Retinal pigment epithelial cell (primary cell): ENCODE measurements around the gene EDEM1.

Source experiments
- DNase-seq: peaks from one replicate; pipeline ENCODE4 v3.0.0-alpha.2; 2010; ENCODE audit warnings: low read depth
- H3K4me3 ChIP-seq: 2 replicates; pipeline ENCODE4 v1.5.1; 2011; ENCODE audit warnings: mild to moderate bottlenecking, low read length, control low read depth, moderate library complexity
- TF ChIP-seq, protein P1 (sequence below): conservative IDR thresholded peaks from 2 replicates; pipeline ENCODE4 v1.5.1; 2011; ENCODE audit warnings: low read depth, low read length, control low read depth, inconsistent platforms

The EDEM1 gene

DNA sequence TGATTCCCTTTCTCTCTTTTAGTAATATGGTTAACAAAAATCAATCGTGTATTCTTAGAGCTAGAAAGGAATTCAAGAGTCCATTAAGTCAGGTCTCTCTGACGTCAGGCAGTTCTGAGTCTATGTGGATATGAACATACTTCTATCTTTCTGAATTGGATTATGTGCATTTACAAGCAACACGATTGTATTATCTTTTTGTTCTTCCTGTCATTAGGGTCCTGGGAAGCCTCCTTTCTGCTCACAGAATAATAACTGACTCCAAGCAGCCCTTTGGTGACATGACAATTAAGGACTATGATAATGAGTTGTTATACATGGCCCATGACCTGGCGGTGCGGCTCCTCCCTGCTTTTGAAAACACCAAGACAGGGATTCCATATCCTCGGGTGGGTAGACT lies 14.0 kb downstream of the EDEM1 start:
- H3K4me3 ChIP-seq = no peak overlapping the region
- no peak for DNase-seq
- TF ChIP-seq, protein P1, sequence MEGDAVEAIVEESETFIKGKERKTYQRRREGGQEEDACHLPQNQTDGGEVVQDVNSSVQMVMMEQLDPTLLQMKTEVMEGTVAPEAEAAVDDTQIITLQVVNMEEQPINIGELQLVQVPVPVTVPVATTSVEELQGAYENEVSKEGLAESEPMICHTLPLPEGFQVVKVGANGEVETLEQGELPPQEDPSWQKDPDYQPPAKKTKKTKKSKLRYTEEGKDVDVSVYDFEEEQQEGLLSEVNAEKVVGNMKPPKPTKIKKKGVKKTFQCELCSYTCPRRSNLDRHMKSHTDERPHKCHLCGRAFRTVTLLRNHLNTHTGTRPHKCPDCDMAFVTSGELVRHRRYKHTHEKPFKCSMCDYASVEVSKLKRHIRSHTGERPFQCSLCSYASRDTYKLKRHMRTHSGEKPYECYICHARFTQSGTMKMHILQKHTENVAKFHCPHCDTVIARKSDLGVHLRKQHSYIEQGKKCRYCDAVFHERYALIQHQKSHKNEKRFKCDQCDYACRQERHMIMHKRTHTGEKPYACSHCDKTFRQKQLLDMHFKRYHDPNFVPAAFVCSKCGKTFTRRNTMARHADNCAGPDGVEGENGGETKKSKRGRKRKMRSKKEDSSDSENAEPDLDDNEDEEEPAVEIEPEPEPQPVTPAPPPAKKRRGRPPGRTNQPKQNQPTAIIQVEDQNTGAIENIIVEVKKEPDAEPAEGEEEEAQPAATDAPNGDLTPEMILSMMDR = no peak

DNA sequence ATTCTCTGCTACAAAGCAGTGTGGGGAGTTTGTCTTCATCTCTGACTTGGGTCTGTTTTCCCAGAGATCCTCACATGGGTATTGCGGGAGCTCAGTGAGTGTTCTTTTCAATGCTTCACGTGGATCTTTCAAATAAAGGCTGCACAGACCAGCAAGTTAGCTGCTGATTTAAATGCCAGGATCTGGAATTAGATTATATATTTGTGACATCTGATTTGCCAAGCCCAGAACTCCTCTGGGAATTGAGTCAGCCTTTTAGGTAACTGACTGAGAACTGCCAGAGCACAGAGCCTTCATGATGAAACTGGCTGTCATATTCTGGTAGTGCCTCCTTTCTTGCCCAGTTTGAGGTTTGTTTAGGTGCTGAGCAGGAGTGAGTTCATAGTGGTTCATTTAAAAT lies 14.7 kb downstream of the EDEM1 start:
- TF ChIP-seq, protein P1 = no peak
- DNase-seq = no peak
- no peak overlapping the region for H3K4me3 ChIP-seq

DNA sequence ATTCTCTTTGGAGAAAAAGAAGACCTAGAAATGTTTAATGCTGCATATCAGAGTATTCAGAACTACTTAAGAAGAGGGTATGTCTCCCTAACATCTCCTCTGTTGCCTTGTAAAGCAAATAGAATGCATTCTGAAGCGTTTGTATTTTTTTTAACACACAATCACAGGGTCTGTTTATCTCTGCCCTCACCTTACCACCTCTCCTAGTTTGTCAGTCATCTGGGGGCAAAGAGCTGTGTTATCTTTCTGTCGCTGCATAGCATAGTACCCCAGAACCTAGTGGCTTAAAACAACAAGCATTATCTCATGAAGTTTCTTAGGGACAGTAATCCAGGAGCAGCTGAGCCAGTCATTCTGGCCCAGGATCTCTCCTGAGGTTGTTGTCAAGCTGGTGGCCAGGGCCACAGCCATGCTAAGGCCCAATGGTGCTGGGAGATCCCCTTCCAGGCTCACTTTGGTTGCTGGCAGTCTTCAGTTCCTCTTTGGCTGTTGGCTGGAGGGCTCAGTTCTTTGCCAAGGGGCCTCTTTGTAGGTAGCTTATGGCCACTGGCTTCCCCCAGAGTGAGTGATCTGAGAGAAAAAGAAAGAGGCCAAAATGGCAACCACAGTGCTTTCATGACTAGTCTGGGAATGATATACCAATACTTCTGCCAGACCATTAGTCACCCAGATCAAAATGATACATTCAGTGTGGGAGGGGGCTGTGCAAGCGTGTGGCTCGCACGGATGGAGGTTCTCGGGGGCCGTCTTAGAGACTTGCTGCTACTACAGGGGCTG lies 17.8 kb downstream of the EDEM1 start:
- no peak for DNase-seq
- no peak overlapping the region for H3K4me3 ChIP-seq
- TF ChIP-seq, protein P1 = no peak

DNA sequence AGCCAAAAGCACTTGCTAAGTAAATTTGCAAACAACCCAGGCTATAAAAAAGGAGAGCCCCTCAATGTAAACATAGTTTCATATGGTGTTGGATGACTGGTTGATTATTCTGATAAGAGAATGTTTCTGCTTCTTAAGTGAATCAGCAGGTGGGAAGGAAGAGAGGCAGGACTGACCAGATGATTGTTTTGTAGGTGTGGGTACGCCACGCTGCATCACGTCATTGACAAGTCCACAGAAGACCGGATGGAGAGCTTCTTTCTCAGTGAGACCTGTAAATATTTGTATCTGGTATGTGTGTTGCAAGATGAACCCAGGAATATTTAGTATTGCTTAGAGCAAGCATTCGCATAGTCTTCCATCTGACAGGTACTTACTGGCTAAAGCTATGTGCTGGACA lies 23.4 kb downstream of the EDEM1 start:
- no peak overlapping the region for H3K4me3 ChIP-seq
- TF ChIP-seq, protein P1 = no peak
- no peak for DNase-seq

DNA sequence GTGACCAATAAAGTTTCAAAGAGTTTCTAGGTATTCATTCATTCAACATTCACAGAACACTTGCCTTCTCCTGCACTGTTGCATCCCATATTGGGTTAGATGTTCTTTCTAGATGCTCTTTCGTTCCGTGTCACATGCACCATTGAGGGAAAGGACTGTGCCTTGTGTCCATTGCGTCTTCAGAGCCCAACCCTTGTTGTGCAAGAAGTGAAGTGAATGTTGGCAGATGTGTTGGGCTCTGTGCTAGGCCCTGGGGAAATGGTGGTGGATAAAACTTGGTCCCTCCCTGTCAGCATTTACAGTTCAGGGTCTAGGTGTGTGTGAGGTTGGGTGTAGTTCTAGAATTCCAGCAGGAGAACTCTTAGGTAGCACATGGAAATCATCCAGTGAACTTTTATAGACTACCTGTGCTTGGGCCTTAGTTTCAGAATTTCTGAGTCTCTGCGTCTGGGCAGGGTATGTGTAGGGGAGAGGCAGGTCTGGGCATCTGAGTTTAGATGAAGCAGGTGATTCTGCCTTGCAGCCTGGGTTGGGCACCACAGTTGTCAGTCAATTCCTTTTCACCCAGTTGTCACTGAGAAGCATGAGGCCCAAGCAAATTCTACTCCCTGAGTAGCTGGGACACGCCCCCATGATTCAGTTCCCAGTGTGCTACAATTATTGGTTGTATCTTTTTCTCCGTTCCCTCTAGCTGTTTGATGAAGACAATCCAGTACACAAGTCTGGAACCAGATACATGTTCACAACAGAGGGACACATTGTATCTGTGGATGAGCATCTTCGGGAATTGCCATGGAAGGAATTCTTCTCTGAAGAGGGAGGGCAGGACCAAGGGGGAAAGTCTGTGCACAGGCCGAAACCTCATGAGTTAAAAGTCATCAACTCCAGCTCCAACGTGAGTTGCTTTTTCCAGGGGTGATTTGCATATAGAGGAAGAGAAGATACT lies 25.4 kb downstream of the EDEM1 start:
- DNase-seq = no peak
- H3K4me3 ChIP-seq = no peak overlapping the region
- TF ChIP-seq, protein P1 = no peak

DNA sequence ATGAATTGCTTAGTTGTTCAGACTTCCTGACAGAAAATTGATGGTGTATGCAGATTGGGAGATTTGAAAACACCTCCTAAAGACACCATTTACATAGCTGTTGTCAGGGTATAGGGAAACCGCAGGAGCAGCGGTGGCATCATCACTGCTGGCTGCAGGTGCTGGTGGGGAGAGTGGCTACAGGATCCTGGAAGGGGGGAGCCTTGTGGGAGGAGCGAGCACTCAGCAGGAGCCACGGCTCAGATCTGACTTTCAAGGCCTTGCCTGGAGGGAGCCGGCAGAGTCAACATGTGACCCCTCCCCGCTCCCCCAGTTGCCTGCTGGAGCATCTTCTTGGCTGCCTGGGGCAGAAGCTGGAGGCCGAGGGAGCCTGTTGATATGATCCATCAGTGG lies 26.1 kb downstream of the EDEM1 start:
- TF ChIP-seq, protein P1 = no peak
- no peak overlapping the region for H3K4me3 ChIP-seq
- DNase-seq = no peak
